ENCODE data around the gene PLEKHB2. TPM values are rescaled to one million over a fixed set of nuclear protein-coding genes. Genes with fewer than 3 reads are reported as not detected.
A peak's percentile ranks its signal among the peaks of the same experiment; 100 is the strongest.

PLEKHB2 gene
- total RNA-seq, 1 donor from 2014 or later, result 33.0 TPM

GRCh38 chr2:131126436-131126835, 21.3 kb downstream of the PLEKHB2 start:
- Mint-ChIP-seq H3K27ac (no peak overlapping the region), H3K27me3 (ENCODE audit: low read depth) (no peaks in the 10 kb centered on the region), H3K4me1 (peaks cover 4% of the 10 kb centered on the region), H3K4me3 (no peak overlapping the region), H3K36me3 (peaks cover 42% of the 10 kb centered on the region), H3K9me3 (no peaks in the 10 kb centered on the region)
- no peak for DNase-seq (ENCODE audit: low spot score in 2 of 2, unreplicated experiment in 2 of 2)
- no peak for TF ChIP-seq CTCF (IDR thresholded peaks at IDR 0.05; ENCODE audit: unreplicated experiment)

GRCh38 chr2:131127076-131127475, 21.9 kb downstream of the PLEKHB2 start:
- Mint-ChIP-seq H3K27me3 (ENCODE audit: low read depth) (no peaks in the 10 kb centered on the region), H3K4me1 (peaks cover 4% of the 10 kb centered on the region), H3K9me3 (no peaks in the 10 kb centered on the region), H3K36me3 (peaks cover 39% of the 10 kb centered on the region), H3K27ac (peak overlapping the region; percentile 16), H3K4me3 (no peak overlapping the region)
- no peak for DNase-seq (ENCODE audit: low spot score in 2 of 2, unreplicated experiment in 2 of 2)
- TF ChIP-seq CTCF (IDR thresholded peaks at IDR 0.05; ENCODE audit: unreplicated experiment), result no peak

GRCh38 chr2:131127981-131128380, 22.8 kb downstream of the PLEKHB2 start:
- H3K4me1 Mint-ChIP-seq, result peaks cover 4% of the 10 kb centered on the region
- H3K4me3 Mint-ChIP-seq, result no peak overlapping the region
- H3K27ac Mint-ChIP-seq, result no peak overlapping the region
- no peaks in the 10 kb centered on the region for H3K9me3 Mint-ChIP-seq
- peaks cover 39% of the 10 kb centered on the region for H3K36me3 Mint-ChIP-seq
- no peak for TF ChIP-seq CTCF (IDR thresholded peaks at IDR 0.05; ENCODE audit: unreplicated experiment)
- no peak for DNase-seq (ENCODE audit: low spot score in 2 of 2, unreplicated experiment in 2 of 2)
- H3K27me3 Mint-ChIP-seq (ENCODE audit: low read depth), result no peaks in the 10 kb centered on the region

- peaks cover 45% of the 10 kb centered on the region for H3K36me3 Mint-ChIP-seq
- no peak overlapping the region for H3K4me3 Mint-ChIP-seq
- H3K9me3 Mint-ChIP-seq, result no peaks in the 10 kb centered on the region
- H3K4me1 Mint-ChIP-seq, result peaks cover 2% of the 10 kb centered on the region
- H3K27me3 Mint-ChIP-seq (ENCODE audit: low read depth), result no peaks in the 10 kb centered on the region
- no peak overlapping the region for H3K27ac Mint-ChIP-seq
- no peak for TF ChIP-seq CTCF (IDR thresholded peaks at IDR 0.05; ENCODE audit: unreplicated experiment)
- no peak for DNase-seq (ENCODE audit: low spot score in 2 of 2, unreplicated experiment in 2 of 2)
Measured at GRCh38 chr2:131130298-131130596, 25.1 kb downstream of the PLEKHB2 start.

GRCh38 chr2:131132729-131133128, 27.6 kb downstream of the PLEKHB2 start:
- Mint-ChIP-seq H3K27me3 (ENCODE audit: low read depth) (no peaks in the 10 kb centered on the region), H3K9me3 (no peaks in the 10 kb centered on the region), H3K27ac (no peak overlapping the region), H3K4me1 (no peaks in the 10 kb centered on the region), H3K4me3 (no peak overlapping the region), H3K36me3 (peaks cover 43% of the 10 kb centered on the region)
- TF ChIP-seq CTCF (IDR thresholded peaks at IDR 0.05; ENCODE audit: unreplicated experiment), result no peak
- DNase-seq (ENCODE audit: low spot score in 2 of 2, unreplicated experiment in 2 of 2), result no peak

- Mint-ChIP-seq H3K36me3 (peaks cover 48% of the 10 kb centered on the region), H3K4me3 (no peak overlapping the region), H3K27me3 (ENCODE audit: low read depth) (no peaks in the 10 kb centered on the region), H3K27ac (no peak overlapping the region), H3K9me3 (no peaks in the 10 kb centered on the region), H3K4me1 (no peaks in the 10 kb centered on the region)
- no peak for DNase-seq (ENCODE audit: low spot score in 2 of 2, unreplicated experiment in 2 of 2)
- no peak for TF ChIP-seq CTCF (IDR thresholded peaks at IDR 0.05; ENCODE audit: unreplicated experiment)
Measured at GRCh38 chr2:131140581-131140980, 35.4 kb downstream of the PLEKHB2 start.
